Ramos (cell line): ENCODE data around the gene ARF4.
"Not testable (repeated sequence)": the region's sequence is repeated elsewhere in the genome, so short reads cannot be mapped to it uniquely, and the experiment has no call there.

Source experiments
- in situ Hi-C: fragments of 300-500 bp; cut with MboI; formaldehyde crosslinking; loops from one replicate; pipeline ENCODE4 v1.14.3; 2022; ENCODE audit warnings: low sequenced_read_pairs; ENCODE audit not compliant: unreplicated experiment

Gene ARF4

DNA sequence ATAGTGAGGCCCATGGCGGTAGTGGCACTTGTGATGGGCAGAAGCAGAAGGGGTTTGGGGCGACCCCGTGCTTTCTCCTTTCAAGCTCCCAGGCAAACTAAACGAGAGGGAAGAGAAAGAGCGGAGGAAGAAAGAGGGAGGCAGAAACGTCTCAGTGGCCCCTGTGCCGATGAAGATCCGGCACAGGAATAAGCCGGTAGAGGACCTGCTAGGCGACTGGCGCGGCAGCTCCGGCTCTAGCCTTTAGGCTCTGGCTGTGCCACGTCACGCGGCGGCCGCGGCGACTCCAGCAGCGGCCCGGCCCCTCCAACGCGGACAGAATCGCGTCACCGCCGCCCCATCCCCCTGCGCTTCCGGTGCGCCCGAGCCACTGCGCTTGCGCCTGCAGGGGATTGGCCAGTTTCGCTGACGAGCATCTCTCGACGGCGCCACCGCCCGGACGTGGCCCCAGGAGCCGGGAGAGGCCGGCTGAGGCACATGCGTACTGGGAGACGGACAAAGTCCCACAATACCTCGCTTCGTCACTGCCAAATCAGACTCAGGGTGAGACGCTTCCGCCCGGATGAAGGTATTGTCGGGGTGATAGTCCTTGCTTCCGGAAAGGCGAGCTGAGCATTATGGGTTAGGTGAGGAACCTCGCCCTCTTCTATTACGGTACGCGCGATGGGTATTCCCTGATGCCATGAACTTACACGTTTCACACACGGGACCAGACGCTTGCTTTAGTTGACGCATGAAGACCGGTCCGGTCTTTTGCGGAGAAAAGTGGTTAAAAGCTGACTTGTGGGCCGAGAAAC is at the start of gene ARF4:
Gene ARF4, minus strand, starts transcription at position 218 of the 797 bp plus-strand sequence. Its CDS starts 204 bp downstream, at position 14.
- in situ Hi-C loops, result no loop called here

DNA sequence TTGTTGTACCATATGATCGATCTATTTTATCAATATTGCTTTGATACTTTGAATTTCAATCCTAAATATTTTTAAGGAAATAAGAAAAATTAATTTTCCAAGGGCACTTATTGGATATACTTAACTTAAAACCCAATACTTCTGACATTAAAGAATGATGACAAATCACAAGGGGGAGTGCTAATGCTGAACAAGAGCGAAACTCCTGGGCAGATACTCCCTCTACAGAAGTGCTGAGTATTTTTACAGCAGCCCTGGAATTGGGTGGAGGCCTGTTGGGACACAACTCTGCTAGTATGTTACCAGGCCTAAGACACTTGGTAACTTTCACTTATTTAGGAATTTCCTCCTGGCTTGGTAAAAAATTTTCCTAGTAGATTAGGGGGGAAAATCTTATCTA is 49.6 kb upstream of the ARF4 start:
- in situ Hi-C loops, result no loop called here

DNA sequence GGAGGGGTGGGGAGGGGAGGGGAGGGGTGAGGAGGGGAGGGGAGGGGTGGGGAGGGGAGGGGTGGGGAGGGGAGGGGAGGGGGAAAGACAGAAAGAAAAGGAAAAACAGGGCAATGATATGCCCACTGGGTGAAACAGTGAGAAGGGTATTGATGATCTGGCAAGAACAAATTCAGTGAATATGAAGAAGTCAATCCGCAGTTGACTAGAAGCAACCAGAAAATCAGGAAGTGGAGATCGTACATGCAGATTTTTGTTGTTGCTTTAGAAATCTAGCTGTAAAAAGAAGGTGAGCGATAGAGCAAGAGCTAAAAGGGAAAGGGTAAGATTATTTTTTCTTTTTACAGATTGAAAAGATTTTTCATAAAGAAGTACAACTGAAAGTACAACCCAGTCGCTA is 47.6 kb upstream of the ARF4 start:
- in situ Hi-C loops, result no loop called here

DNA sequence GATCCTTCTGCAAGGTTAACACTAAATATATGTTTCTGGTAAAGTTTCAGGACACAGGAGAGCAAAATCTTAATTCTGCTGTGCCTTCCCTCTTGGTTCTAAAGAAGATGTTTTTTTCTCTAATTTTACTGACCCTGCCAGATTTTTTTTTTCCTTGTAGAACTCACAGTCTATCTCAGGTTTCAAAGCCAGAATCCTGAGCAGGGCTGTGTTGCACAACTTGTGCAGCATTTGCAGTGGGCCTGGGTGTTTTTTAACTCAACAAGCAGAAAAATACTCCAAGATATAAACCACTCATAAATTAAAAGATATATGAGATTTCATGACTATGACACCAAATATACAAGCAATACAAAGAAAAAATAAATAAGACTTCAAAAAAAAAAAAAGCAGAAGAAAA is 40.2 kb upstream of the ARF4 start:
- in situ Hi-C loops, result no loop called here

DNA sequence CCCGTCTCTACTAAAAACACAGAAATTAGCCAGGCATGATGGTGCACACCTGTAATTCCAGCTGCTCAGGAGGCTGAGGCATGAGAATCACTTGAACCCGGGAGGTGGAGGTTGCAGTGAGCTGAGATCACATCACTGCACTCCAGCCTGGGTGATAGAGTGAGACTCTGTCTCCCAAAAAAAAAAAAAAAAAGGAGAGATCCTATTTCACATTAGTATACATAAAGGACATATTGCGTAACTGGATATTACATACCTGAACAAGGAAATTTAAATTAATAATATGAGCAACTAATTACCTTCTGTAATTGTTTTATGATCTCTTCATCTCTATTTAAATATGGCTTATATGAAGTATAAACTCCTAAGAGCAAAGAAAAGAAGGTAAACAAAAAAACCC is 37.1 kb upstream of the ARF4 start:
- in situ Hi-C loops, result not testable (repeated sequence)

DNA sequence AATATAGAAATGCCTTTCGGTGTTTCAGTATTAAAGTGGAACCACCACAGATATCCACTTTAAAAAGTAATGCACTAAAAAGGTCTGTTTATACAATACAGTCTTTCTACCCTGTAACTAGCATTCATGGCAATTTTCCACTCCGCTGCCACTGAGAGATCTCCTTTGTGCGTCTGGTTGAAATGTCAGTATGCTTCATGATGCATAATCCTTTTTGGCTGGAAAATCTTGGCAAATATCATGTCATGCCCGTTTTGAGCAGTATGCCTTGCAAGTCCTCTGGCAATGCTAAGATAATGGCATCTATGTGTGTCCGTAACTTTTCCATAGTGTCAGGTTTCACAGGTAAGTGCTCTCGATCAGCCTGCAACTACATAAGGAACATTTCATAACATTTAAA is 30.8 kb upstream of the ARF4 start:
- in situ Hi-C loops, result no loop called here

DNA sequence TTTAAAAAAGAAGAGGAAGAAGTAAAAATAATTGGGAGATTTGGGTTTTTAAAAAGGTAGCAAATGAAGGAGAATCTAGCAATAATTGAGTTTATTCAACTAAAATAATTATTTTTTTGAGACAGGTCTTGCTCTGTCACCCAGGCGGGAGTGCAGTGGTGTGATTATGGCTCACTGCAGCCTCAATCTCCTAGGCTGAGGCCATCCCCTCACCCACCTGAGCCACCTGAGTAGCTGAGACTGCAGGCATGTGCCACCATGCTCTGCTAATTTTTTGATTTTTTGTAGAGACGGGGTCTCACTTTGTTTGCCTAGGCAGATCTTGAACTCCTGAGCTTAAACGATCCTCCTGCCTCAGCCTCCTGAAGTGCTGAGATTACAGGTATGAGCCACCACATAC is 27.7 kb upstream of the ARF4 start:
- in situ Hi-C loops, result no loop called here

DNA sequence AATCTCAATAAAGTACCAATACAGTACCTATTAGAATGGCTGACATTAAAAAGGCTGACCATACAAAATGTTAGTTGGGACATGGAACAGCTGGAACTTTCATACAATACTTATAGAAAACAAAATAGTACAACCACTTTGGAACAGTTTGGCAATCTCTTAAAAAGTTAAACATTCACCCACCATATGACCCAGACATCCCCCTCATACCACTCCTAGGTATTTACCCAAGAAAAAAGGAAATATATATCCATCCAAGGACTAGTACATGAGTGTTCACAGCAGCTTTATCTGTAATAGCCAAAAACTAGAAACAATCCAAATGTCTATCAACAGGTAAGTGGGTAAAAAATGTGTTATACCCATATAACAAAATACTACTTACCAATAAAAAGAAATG is 25.2 kb upstream of the ARF4 start:
- in situ Hi-C loops, result no loop called here

DNA sequence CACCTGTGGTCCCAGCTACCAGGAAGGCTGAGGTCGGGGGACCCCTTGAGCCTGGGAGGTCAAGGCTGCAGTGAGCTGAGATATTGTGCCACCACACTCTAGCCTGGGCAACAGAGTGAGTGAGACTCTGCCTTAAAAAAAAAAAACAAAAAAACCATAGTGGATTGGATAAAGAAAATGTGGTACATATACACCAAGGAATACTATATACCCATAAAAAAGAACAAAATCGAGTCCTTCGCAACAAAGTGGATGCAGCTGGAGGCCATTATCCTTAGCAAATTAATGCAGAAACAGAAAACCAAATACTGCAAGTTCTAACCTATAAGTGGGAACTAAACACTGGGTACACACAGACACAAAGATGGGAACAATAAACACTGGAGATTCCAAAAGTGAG is 20.6 kb upstream of the ARF4 start:
- in situ Hi-C loops, result no loop called here

DNA sequence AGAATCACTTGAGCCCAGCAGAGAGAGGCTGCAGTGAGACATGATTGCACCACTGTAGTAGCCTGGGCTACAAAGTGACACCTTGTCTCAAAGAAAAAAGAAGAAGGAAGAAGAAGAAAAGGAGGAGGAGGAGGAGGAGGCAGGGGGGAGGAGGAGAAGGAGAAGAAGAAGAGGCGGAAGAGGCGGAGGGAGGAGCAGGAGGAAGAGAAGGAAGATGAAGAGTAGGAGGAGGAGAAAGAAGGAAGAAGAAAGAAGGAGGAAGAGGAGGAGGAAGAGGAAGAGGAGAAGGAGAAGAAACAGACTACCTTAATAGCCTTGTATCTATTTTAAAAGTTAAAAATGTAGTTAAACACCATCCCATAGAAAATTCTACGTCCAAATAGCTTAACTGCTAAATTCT is 19.1 kb upstream of the ARF4 start:
- in situ Hi-C loops, result no loop called here

DNA sequence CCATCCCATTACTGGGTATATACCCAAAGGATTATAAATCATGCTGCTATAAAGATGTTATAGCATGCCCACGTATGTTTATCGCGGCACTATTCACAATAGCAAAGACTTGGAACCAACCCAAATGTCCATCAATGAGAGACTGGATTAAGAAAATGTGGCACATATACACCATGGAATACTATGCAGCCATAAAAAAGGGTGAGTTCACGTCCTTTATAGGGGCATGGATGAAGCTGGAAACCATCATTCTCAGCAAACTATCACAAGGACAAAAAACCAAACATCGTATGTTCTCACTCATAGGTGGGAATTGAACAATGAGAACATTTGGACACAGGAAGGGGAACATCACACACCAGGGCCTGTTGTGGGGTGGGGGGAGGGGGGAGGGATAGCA is 14.7 kb upstream of the ARF4 start:
- in situ Hi-C loops, result not testable (repeated sequence)

DNA sequence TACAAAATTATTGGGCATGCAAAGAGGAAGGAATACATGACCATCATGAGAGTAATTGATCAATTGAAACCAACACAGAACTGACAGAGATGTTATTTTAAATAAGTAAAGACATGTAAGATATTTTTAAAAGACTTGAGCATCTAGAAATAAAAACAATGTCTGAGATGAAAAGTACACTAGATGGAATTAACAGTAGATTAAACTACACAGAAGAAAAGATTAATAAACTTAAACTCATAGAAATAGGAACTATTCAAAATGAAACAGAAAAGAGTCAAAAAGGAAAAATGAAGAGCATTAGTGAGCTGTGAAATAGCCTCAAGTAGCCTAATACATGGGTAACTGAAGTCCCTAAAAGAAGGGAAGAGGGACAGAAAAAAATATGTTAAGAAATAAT is 8.5 kb upstream of the ARF4 start:
- in situ Hi-C loops, result no loop called here

DNA sequence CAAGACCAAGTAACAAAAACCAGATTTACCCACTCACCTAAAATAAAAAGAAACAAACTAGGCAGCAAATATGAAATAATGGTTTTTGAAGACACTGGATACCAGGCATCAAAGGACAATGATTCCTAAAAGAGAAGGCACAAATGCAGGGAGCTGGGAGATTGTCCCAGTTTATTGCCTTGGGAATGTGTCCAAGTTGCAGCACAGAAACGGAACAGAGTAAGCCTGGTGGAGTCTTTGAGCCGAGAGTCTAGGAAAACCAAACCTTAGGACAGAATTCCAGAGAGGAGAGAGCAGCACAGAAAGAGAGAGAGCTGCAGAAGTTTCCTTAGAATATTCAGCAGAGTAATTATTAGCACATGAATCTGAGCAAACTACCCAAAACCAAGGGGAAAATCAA is 7.8 kb upstream of the ARF4 start:
- in situ Hi-C loops, result no loop called here

DNA sequence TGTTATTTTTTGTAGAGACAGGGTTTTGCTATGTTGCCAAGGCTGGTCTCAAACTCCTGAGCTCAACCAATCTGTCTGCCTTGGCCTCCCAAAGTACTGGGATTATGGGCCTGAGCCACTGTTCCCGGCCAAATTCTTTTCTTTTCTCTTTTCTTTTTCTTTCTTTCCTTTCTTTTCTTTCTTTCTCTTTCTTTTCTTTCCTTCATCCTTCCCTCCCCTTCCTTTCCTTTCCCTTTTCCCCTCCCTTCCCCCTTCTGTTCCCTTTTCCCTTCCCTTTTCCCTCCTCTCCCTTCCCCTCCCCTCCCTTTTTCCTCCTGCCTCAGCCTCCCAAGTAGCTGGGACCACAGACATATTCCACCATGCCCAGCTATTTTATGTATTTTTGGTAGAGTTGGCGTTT is 3.1 kb upstream of the ARF4 start:
- in situ Hi-C loops, result no loop called here

DNA sequence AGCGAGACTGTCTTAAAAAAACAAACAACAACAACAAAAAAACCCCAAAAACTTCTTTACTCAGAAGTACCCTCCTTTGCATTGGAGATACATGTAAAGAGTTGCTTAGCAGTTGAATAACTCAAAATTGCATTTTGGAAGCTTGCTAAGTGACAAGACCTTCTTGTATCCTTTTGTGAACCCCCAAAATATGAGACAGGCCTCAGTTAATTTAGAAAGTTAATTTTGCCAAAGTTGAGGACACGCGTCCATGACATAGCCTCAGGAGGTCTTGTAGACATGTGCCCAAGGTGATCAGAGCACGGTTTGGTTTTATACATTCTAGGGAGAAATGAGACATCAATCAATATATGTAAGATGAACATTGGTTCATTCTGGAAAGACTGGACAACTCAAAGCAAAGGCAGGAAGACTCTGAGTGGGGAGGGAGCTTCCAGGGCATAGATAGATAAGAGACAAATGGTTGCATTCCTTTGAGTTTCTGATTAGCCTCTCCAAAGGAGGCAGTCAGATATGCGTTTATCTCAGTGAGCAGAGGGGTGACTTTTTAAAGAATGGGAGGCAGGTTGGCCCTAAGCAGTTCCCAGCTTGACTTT is 1.7 kb upstream of the ARF4 start:
- in situ Hi-C loops, result no loop called here

DNA sequence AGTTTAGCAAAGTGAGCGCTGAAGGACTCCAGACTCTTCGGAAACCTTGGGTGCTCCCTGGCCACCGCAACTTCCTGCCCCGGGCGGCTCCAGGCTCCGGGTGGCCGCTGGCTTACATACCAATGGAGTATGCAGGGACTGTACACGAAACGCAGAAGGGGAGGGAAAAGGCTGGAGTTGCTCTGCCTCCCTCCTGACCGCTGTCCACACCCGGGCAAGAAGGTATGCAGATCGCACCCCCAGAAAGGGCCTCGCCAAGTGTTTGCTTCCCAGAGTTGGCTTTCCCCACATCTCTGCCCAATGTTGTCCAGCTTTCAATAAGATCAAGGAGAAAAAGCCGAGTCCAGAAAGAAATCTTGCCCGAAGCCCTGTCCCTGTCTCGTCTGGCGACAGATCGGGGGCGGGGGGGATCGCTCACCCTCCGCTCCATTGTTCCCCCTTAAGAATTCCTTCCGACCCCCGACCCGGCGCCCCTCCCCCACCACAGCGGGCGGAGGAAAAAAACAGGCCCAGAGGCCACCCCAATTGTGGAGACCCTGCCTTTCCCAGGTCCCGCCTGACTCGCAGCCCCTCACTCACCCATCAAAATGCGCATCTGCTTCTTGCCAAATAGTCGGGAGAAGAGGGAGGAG is 533 bp downstream of the ARF4 start:
- in situ Hi-C loops, result no loop called here

DNA sequence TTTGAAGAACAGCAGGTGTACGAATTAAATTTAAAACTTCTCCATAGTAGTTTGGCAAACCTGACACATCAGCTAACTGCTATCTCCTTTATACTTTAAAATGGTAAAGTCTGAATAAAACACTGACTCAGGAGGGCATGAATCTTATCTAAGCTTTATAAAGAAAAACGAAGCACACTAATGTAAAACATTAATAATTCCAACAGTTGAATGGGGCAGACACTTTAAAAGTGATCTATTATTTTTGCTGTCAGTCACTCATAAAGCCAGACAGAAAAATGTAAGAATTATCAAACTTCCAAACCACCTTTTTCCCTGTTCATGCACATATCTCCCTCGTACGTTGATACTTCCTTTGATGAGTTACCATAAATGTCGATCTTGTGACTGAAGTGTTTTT is 2.6 kb downstream of the ARF4 start:
- in situ Hi-C loops, result no loop called here

DNA sequence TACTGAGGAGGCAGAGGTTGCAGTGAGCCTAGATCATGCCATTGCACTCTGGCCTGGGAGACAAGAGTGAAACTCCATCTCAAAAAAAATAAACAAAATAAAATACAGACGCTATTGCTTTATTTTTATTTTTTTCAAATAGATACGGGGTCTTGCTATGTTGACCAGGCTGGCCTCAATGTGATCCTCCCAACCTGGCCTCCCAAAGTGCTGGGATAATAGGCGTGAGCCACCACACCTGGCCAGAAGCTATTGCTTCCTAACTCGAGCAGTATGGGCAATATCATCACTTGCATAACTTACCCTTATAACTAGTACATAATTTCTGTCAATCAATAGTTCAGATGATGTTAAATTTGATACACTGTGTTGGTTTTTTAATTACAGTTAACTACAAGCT is 3.0 kb downstream of the ARF4 start:
- in situ Hi-C loops, result no loop called here

DNA sequence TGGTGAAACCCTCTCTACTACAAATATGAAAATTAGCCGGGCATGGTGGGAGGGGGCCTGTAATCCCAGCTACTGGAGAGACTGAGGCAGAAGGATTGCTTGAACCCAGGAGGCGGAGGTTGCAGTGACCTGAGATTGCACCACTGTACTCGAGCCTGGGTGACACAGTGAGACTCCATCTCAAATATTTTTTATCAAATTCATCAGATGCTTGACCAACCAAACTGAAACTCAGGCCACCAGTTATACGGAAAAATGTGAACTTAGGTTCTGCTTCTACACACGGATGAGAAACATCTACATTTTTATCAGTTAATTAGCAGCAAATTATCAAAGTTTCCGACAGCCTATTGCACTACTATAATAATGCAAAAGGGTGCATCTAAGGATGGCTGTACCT is 4.8 kb downstream of the ARF4 start:
- in situ Hi-C loops, result no loop called here

DNA sequence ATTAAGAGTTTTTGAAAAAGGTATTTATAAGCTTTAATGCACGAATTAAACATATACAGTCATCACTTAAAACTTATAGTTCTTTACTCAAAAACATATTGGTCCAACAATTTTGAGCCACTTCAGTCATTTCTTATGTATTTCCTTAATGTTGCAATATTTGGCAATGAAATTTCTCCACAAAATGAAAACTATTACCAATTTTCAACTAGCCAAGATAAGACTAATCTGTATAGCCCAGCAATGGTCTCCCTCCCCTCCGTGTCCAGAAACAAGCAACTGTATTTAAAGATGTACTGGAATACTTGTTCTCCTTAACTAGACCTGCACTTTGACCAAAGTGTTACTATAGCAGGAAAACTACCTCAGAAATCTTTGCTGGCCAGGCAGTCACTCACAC is 9.2 kb downstream of the ARF4 start:
- in situ Hi-C loops, result no loop called here

DNA sequence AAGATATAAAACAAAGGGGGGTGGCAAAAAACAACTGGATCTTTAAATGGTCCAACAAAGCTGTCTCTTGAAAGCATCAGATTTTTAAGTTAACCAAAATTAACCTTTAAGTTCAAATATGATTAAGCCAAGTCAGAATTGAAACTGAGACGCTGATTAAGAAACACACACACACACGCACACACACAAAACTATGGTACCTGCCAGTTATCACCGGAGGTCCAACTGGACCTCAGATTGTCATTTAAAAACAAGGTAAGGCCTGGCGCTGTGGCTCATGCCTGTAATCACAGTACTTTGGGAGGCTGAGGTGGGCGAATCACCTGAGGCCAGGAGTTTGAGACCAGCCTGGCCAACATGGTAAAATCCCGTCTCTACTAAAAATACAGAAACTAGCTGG is 10.4 kb downstream of the ARF4 start:
- in situ Hi-C loops, result no loop called here

DNA sequence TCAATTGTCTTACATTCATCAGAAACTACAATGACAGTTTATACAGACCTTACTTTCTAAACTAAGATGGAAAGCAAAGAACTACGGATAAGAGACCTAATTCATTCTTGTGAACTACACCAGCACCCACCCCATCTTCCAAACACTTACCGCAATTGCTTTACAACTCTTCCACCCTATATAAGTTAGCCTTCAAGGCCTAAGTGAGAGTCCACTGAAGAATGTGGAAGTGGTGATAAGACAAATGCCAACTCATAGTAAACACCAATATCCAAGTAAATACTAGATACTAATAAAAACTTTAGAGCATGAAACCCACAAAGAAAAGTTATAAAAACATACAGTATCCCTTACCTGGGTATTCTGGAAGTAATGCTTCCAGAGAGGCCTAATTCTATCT is 13.6 kb downstream of the ARF4 start:
- in situ Hi-C loops, result no loop called here
